GM12872 (cell line): ENCODE results near the gene SV2B.

ENCODE experiments used
- TF ChIP-seq, protein P1 (sequence below): IDR thresholded peaks from 3 replicates; pipeline ENCODE4 v1.5.1; 2011; ENCODE audit warnings: low read depth, mild to moderate bottlenecking, low read length, moderate library complexity; ENCODE audit not compliant: insufficient read depth

The SV2B gene

DNA sequence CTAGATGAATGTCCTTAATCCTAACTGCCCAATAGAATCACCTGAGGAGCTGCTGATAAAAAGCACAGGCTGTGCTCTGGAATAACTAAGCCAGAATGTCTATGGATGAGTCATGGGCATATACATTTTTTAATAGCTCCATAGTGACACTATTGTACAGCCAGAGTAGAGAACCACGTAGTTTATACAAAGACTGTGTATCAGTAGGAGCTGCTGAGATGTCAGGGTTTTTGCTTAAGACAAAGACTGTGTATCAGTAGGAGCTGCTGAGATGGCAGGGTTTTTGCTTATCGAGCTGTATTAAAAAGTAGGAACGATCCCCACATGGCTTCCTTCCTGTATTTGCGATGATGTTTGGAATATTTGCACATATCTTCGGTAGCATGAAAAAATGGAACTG lies 137.4 kb downstream of the SV2B start:
- TF ChIP-seq, protein P1, sequence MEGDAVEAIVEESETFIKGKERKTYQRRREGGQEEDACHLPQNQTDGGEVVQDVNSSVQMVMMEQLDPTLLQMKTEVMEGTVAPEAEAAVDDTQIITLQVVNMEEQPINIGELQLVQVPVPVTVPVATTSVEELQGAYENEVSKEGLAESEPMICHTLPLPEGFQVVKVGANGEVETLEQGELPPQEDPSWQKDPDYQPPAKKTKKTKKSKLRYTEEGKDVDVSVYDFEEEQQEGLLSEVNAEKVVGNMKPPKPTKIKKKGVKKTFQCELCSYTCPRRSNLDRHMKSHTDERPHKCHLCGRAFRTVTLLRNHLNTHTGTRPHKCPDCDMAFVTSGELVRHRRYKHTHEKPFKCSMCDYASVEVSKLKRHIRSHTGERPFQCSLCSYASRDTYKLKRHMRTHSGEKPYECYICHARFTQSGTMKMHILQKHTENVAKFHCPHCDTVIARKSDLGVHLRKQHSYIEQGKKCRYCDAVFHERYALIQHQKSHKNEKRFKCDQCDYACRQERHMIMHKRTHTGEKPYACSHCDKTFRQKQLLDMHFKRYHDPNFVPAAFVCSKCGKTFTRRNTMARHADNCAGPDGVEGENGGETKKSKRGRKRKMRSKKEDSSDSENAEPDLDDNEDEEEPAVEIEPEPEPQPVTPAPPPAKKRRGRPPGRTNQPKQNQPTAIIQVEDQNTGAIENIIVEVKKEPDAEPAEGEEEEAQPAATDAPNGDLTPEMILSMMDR: no peak

DNA sequence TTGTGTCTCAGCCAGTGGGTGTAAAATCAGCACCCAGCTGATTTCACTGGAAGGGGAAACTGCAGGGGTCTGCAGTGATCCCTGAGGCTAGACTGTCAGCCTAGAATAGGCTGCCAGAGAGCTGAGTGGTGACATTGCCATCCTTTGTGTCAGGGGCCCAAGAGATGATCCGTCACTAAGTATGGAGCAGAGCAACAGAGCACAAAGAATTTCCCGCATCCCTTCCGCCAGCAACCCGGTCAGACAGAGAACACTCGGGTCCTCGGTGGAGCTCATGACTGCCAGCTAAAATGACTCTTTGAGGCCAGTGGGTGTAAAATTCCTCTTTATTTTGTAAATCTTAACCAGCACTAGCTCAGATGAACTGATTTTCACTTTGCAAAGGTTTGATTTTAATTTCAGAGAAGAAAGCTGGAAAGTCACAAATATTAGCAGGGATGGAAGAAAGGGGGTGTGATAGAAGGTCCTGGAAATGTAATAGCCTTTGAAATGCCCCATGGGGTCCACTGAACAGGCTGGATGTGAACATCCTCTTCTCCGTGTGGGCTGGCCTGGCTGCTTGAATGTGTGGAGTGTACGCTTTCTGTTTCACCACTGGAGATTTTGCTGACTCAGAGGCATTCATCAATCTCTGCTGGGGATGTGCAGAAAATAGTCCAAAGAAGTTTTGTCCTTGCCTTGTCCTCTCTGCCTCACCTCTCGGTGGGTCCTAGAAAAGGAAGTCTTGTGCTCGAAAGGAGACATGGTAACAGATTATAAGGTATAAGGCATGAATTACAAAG lies 138.8 kb downstream of the SV2B start:
- TF ChIP-seq, protein P1: no peak

DNA sequence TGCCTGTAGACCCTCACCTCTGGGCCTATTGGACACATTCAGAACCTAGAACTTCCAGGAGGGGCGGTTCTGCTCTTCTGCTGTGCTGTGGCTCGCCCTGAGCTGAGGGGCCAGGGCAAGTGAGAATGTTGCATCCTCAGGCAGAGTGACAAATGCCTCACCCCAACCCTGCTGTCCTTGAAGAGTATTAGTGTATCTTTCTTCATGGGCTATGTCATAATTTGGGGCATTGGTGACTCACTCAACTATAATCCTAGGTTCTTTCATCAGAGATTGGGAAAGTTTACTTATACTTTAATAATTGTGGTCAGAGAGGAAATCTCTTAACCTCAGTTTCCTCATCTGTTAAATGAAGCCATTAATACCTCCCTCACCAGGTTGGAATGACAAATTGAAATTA lies 143.8 kb downstream of the SV2B start:
- TF ChIP-seq, protein P1: no peak

DNA sequence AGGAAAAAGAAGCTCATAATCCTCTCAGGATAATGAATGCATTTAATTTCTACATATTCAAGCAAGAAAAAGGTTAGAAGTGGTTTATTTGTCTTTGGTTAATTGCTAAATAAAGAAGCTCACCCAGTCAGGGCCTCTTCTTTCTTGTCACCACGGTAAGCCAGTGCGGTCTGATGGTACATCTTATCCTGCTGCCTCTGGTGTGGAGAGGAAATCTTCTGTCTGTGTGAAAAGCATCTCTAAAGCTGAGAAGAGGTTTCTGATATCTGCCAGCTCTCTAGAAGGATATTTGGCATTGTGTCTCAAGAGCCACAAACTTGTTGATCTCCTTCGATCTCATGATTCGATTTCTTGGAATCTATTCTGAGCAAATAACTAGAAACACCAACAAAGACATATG lies 144.9 kb downstream of the SV2B start:
- TF ChIP-seq, protein P1: no peak

DNA sequence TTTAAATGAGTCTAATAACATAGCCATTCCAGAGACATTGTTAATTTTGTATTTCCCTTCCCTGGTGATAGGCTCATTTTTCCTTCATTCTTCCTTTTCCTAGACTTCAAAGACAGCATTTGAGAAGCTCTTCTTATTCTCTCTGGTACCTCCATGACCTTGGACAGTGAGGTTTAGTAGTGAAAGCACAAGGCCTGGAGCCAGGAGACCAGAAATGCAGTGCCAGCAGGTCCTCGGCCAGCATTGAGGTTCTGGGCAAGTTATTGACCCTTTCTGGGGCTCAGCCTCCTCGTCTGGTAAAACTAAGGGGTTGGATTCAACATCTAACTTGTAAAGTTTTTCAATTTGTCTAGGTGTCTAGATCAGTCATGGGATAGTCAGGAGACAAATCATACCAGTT lies 146.9 kb downstream of the SV2B start:
- TF ChIP-seq, protein P1: no peak

DNA sequence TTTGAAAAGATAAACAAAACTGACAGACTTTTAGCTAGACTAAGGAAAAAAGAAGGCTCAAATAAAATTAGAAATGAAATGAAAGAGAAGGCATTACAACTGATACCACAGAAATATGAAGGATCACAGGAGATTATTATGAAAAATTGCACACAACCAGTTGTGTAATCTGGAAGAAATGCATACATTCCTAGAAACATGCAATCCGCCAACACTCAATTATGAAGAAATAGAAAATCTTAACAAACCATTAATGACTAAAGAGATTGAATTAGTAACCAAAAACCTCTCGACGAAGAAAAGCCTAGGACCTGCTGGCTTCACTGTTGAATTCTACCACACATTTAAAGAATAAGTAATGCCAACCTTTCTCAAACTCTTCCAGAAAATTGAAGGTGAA lies 149.5 kb downstream of the SV2B start:
- TF ChIP-seq, protein P1: no peak

DNA sequence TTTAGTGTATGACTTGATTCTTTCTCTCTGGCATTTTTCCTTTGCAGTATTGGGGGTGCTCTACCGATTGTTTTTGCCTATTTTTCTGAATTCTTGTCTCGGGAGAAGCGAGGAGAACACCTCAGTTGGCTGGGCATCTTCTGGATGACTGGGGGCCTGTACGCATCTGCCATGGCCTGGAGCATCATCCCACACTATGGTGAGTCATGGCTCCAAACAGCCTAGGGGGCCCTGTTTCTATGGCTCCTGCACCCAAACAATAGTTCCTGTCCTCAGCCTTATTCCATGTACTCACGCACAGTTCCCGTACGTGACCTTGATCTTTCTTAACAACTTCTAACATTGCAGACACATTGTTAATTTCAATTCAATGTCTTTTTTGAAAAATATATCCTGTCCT lies 152.3 kb downstream of the SV2B start:
- TF ChIP-seq, protein P1: no peak
